ENCODE measurements around the gene MVK. TPM values are rescaled to one million over a fixed set of nuclear protein-coding genes. Genes with fewer than 3 reads are reported as not detected.

Gene MVK
- total RNA-seq, 1 donor from 2014 or later, result 53.6 TPM

DNA sequence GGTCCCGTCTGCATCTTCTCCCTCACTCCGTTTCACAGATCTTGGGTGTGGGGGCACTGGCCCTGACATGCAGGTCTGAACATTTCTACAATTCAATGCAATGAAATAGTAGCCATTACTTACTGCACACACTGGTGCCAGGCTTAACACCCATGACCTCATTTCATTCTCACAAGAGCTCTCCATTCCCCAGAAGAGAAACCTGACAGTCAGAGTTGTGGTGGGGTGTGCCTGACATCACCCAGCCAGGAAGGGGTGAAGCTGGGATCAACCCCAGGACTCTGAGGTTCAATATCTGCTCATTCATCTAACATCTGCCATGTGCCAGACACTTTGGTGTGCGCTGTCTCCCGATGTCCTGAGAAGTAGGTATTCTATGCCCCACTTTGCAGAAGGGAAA lies 34.7 kb downstream of the MVK start:
- no peaks in the 10 kb centered on the region for H3K27me3 Mint-ChIP-seq (ENCODE audit: unreplicated experiment)
- peaks cover 6% of the 10 kb centered on the region for H3K9me3 Mint-ChIP-seq (ENCODE audit: unreplicated experiment)
- H3K36me3 Mint-ChIP-seq (ENCODE audit: unreplicated experiment), result no peaks in the 10 kb centered on the region
- H3K4me1 Mint-ChIP-seq (ENCODE audit: low read depth, unreplicated experiment), result peaks cover 13% of the 10 kb centered on the region
- TF ChIP-seq, protein P1, sequence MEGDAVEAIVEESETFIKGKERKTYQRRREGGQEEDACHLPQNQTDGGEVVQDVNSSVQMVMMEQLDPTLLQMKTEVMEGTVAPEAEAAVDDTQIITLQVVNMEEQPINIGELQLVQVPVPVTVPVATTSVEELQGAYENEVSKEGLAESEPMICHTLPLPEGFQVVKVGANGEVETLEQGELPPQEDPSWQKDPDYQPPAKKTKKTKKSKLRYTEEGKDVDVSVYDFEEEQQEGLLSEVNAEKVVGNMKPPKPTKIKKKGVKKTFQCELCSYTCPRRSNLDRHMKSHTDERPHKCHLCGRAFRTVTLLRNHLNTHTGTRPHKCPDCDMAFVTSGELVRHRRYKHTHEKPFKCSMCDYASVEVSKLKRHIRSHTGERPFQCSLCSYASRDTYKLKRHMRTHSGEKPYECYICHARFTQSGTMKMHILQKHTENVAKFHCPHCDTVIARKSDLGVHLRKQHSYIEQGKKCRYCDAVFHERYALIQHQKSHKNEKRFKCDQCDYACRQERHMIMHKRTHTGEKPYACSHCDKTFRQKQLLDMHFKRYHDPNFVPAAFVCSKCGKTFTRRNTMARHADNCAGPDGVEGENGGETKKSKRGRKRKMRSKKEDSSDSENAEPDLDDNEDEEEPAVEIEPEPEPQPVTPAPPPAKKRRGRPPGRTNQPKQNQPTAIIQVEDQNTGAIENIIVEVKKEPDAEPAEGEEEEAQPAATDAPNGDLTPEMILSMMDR (IDR thresholded peaks at IDR 0.05; ENCODE audit: partially characterized antibody, unreplicated experiment), result no peak
- DNase-seq, result no peak
- peak overlapping the region; percentile 42 for H3K4me3 Mint-ChIP-seq (ENCODE audit: unreplicated experiment)
- H3K27ac Mint-ChIP-seq (ENCODE audit: unreplicated experiment), result peak overlapping the region; percentile 35

DNA sequence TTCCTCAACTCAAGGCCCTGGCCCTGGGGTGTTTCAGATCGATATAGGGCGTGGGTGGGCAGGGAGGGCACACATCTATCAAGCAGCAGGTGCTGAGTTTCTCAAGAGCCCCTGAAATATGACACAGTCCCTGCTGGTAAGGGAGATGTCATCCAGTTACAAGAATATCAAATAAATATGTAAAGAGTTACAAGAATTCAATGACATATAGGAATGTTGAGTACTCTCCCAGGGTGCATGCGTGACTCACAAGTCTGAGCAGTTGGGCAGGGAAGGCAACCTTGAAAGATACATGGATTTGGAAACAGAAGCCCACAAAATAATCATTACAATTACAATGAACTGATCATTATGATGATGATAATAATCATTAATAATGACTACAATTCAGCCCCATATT lies 35.2 kb downstream of the MVK start:
- H3K9me3 Mint-ChIP-seq (ENCODE audit: unreplicated experiment), result peaks cover 6% of the 10 kb centered on the region
- H3K27ac Mint-ChIP-seq (ENCODE audit: unreplicated experiment), result no peak overlapping the region
- H3K36me3 Mint-ChIP-seq (ENCODE audit: unreplicated experiment), result no peaks in the 10 kb centered on the region
- no peak for DNase-seq
- TF ChIP-seq, protein P1 (IDR thresholded peaks at IDR 0.05; ENCODE audit: partially characterized antibody, unreplicated experiment), result no peak
- no peaks in the 10 kb centered on the region for H3K27me3 Mint-ChIP-seq (ENCODE audit: unreplicated experiment)
- H3K4me3 Mint-ChIP-seq (ENCODE audit: unreplicated experiment), result no peak overlapping the region
- peaks cover 15% of the 10 kb centered on the region for H3K4me1 Mint-ChIP-seq (ENCODE audit: low read depth, unreplicated experiment)

DNA sequence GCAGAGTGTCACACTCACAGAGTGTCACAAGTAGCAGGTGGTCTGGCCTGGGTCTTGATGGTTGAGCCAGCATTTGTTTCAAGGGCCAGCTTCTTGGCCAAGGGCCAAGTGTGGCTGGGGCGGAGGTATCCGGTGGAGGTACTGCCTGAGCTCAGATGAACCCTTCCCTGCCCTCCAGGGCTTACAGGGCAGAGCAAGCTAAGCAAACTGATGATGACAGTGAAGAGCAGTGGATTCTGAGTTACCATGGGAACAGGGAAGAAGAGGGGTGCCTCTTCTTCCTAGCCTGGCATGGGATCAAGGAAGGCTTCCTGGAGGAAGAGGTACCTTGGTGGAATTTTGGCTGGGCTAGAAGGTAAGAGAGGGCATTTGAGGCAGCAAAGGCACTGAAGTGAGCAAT lies 35.7 kb downstream of the MVK start:
- Mint-ChIP-seq H3K36me3 (ENCODE audit: unreplicated experiment) (no peaks in the 10 kb centered on the region), H3K27me3 (ENCODE audit: unreplicated experiment) (no peaks in the 10 kb centered on the region), H3K27ac (ENCODE audit: unreplicated experiment) (no peak overlapping the region), H3K9me3 (ENCODE audit: unreplicated experiment) (peaks cover 6% of the 10 kb centered on the region), H3K4me3 (ENCODE audit: unreplicated experiment) (no peak overlapping the region), H3K4me1 (ENCODE audit: low read depth, unreplicated experiment) (peaks cover 17% of the 10 kb centered on the region)
- no peak for DNase-seq
- TF ChIP-seq, protein P1 (IDR thresholded peaks at IDR 0.05; ENCODE audit: partially characterized antibody, unreplicated experiment), result no peak

DNA sequence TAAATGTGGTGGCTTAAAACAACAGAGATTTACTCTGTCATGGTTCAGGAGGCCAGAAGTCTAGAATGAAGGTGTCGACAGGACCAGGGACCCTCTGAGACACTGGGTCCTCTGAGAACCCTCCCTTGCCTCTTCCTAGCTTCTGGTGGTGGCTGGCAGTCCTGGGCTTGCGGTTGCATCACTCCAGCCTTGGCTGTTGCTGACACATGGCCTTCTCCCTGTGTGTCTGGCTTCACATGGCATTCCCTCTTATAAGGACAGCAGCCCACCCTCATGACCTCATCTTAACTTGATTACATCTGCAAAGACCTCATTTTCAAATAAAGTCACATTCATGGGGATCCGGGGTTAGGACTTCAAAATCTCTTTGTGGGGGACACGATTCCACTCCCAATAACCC lies 36.9 kb downstream of the MVK start:
- H3K27ac Mint-ChIP-seq (ENCODE audit: unreplicated experiment), result no peak overlapping the region
- no peak for DNase-seq
- peaks cover 11% of the 10 kb centered on the region for H3K4me1 Mint-ChIP-seq (ENCODE audit: low read depth, unreplicated experiment)
- TF ChIP-seq, protein P1 (IDR thresholded peaks at IDR 0.05; ENCODE audit: partially characterized antibody, unreplicated experiment), result no peak
- H3K27me3 Mint-ChIP-seq (ENCODE audit: unreplicated experiment), result no peaks in the 10 kb centered on the region
- peaks cover 2% of the 10 kb centered on the region for H3K9me3 Mint-ChIP-seq (ENCODE audit: unreplicated experiment)
- no peaks in the 10 kb centered on the region for H3K36me3 Mint-ChIP-seq (ENCODE audit: unreplicated experiment)
- no peak overlapping the region for H3K4me3 Mint-ChIP-seq (ENCODE audit: unreplicated experiment)

DNA sequence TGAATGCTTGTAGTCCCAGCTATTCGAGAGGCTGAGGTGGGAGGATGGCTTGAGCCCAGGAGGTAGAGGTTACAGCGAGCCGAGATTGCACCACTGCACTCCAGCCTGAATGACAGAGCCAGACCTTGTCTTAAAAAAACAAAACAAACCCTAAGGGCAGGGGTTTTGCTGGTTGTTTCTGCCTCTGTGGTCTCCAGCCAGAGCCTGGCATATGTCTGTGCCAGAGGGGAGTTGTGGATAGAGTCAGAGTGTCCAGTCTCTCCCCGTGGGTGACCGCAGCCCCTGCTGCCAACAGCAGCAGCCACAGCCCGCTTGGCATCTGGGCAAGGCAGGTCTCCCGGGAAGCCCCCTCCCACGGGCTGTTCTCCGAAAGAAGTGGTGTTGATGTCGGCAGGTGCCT lies 37.6 kb downstream of the MVK start:
- Mint-ChIP-seq H3K36me3 (ENCODE audit: unreplicated experiment) (no peaks in the 10 kb centered on the region), H3K4me1 (ENCODE audit: low read depth, unreplicated experiment) (peaks cover 8% of the 10 kb centered on the region), H3K4me3 (ENCODE audit: unreplicated experiment) (no peak overlapping the region), H3K27me3 (ENCODE audit: unreplicated experiment) (no peaks in the 10 kb centered on the region), H3K9me3 (ENCODE audit: unreplicated experiment) (peaks cover 2% of the 10 kb centered on the region), H3K27ac (ENCODE audit: unreplicated experiment) (no peak overlapping the region)
- TF ChIP-seq, protein P1 (IDR thresholded peaks at IDR 0.05; ENCODE audit: partially characterized antibody, unreplicated experiment), result no peak
- no peak for DNase-seq
